NT2/D1 (cell line): ENCODE results near the gene FAAH.

ENCODE experiments used
- DNase-seq: peaks from one replicate; pipeline ENCODE4 v3.0.0-alpha.2; 2011; ENCODE audit warnings: low read depth, low spot score
- H3K27me3 ChIP-seq: 2 replicates; pipeline ENCODE4 v1.6.0; 2011; ENCODE audit warnings: mild to moderate bottlenecking; ENCODE audit not compliant: insufficient read length, insufficient read depth
- H3K36me3 ChIP-seq: 2 replicates; pipeline ENCODE4 v1.6.1; 2011; ENCODE audit warnings: mild to moderate bottlenecking, low read length, mixed read lengths; ENCODE audit not compliant: insufficient read depth, insufficient read length
- H3K4me1 ChIP-seq: 2 replicates; pipeline ENCODE4 v1.5.1; 2011; ENCODE audit not compliant: insufficient read depth, insufficient read length
- H3K4me3 ChIP-seq: 2 replicates; pipeline ENCODE4 v1.5.1; 2011; ENCODE audit warnings: low read depth; ENCODE audit not compliant: insufficient read length
- H3K9ac ChIP-seq: 2 replicates; pipeline ENCODE4 v1.6.0; 2011; ENCODE audit warnings: low read depth; ENCODE audit not compliant: insufficient read length
- H3K9me3 ChIP-seq: 2 replicates; pipeline ENCODE4 v1.5.1; 2011; ENCODE audit warnings: mild to moderate bottlenecking, low read length; ENCODE audit not compliant: insufficient read depth
- SUZ12 ChIP-seq: IDR thresholded peaks from 2 replicates; pipeline ENCODE4 v1.6.1; 2011; ENCODE audit not compliant: insufficient read length, insufficient read depth; ENCODE audit errors: extremely low read depth
- YY1 ChIP-seq: IDR thresholded peaks from 2 replicates; pipeline ENCODE4 v1.6.1; 2011; ENCODE audit not compliant: insufficient read length, insufficient read depth
- ZNF274 ChIP-seq: IDR thresholded peaks from 2 replicates; pipeline ENCODE4 v1.6.1; 2011; ENCODE audit warnings: mild to moderate bottlenecking, low read depth, low read length

FAAH gene

GRCh38 chr1:46448109-46448911 lies 54.2 kb downstream of the FAAH start:
- Histone ChIP-seq H3K9me3 (no peaks in the 10 kb centered on the region), H3K4me1 (peaks cover 33% of the 10 kb centered on the region), H3K36me3 (no peaks in the 10 kb centered on the region), H3K4me3 (peak overlapping the region; percentile 48), H3K27me3 (peaks cover 99% of the 10 kb centered on the region), H3K9ac (peak overlapping the region; percentile 79)
- peak; percentile 92 for DNase-seq
- no peak for TF ChIP-seq YY1
- no peak for TF ChIP-seq ZNF274
- no peak for TF ChIP-seq SUZ12

GRCh38 chr1:46449223-46450159 lies 55.4 kb downstream of the FAAH start:
- Histone ChIP-seq H3K4me3 (no peak overlapping the region), H3K36me3 (no peaks in the 10 kb centered on the region), H3K9ac (no peak overlapping the region), H3K27me3 (peaks cover 100% of the 10 kb centered on the region), H3K4me1 (peaks cover 35% of the 10 kb centered on the region), H3K9me3 (no peaks in the 10 kb centered on the region)
- TF ChIP-seq YY1: no peak
- no peak for TF ChIP-seq ZNF274
- TF ChIP-seq SUZ12: no peak
- DNase-seq: no peak

- Histone ChIP-seq H3K27me3 (peaks cover 100% of the 10 kb centered on the region), H3K4me3 (no peak overlapping the region)
- DNase-seq: no peak
Measured at GRCh38 chr1:46450160-46450517, 56.0 kb downstream of the FAAH start.

GRCh38 chr1:46451948-46452930 lies 58.1 kb downstream of the FAAH start:
- Histone ChIP-seq H3K27me3 (peaks cover 100% of the 10 kb centered on the region), H3K4me3 (no peak overlapping the region)

More at GRCh38 chr1:46450160-46450517, 56.0 kb downstream of the FAAH start:
- H3K9ac ChIP-seq: no peak overlapping the region
- no peaks in the 10 kb centered on the region for H3K9me3 ChIP-seq
- no peak for TF ChIP-seq YY1
- no peak for TF ChIP-seq SUZ12
- TF ChIP-seq ZNF274: no peak
- peaks cover 35% of the 10 kb centered on the region for H3K4me1 ChIP-seq
- no peaks in the 10 kb centered on the region for H3K36me3 ChIP-seq

GRCh38 chr1:46452931-46453325 lies 58.8 kb downstream of the FAAH start:
- TF ChIP-seq ZNF274 (no peak), YY1 (no peak), SUZ12 (no peak)
- H3K4me1 ChIP-seq: peaks cover 34% of the 10 kb centered on the region
- H3K27me3 ChIP-seq: peaks cover 100% of the 10 kb centered on the region
- peaks cover 10% of the 10 kb centered on the region; the same call in 1 of the 2 replicates for H3K9me3 ChIP-seq
- no peak overlapping the region for H3K4me3 ChIP-seq
- no peak for DNase-seq
- H3K9ac ChIP-seq: peak overlapping the region; percentile 23
- no peaks in the 10 kb centered on the region for H3K36me3 ChIP-seq

More at GRCh38 chr1:46451948-46452930, 58.1 kb downstream of the FAAH start:
- Histone ChIP-seq H3K9me3 (peaks cover 8% of the 10 kb centered on the region; the same call in 1 of the 2 replicates), H3K9ac (peak overlapping the region; percentile 23), H3K4me1 (peaks cover 41% of the 10 kb centered on the region), H3K36me3 (no peaks in the 10 kb centered on the region)
- no peak for DNase-seq
- TF ChIP-seq YY1: no peak
- TF ChIP-seq SUZ12: no peak
- no peak for TF ChIP-seq ZNF274

GRCh38 chr1:46453449-46453848 lies 59.3 kb downstream of the FAAH start:
- Histone ChIP-seq H3K9me3 (peaks cover 10% of the 10 kb centered on the region; the same call in 1 of the 2 replicates), H3K9ac (no peak overlapping the region), H3K4me1 (peaks cover 32% of the 10 kb centered on the region), H3K27me3 (peaks cover 100% of the 10 kb centered on the region), H3K36me3 (no peaks in the 10 kb centered on the region), H3K4me3 (no peak overlapping the region)
- TF ChIP-seq ZNF274: no peak
- no peak for TF ChIP-seq SUZ12
- TF ChIP-seq YY1: no peak
- no peak for DNase-seq
